HG02678 (cell line): ENCODE measurements around the gene BAG5.

Experiments used
- ATAC-seq: cut with Tn5 transposase; IDR thresholded peaks from one replicate; pipeline ENCODE4 v1.9.1; 2021; ENCODE audit warnings: mild to moderate bottlenecking, moderate library complexity; ENCODE audit not compliant: unreplicated experiment

BAG5 gene

DNA sequence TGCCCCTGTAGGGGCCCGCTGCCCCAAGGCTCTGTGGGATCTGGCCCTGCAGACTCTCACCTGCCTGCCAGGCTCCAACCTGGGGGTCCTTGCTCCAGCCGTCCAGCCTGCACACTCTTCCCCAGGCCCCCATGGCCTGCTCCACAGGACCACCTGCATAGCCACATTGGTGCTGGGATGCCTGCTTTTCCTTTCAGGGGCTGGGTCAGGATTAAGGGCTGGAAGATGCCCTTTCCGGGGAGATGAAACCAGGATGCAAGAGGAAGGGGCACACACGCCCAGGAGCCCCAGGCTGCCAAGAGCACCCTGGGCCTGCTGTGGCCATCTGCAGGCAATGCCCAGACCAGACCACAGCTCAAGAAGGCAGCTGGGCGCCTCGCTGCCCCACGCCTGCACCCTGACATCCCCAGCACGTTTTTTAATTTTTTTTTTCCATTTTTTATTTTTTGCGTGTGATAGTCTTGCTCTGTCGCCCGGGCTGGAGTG lies 15.0 kb downstream of the BAG5 start:
- no peak for ATAC-seq

DNA sequence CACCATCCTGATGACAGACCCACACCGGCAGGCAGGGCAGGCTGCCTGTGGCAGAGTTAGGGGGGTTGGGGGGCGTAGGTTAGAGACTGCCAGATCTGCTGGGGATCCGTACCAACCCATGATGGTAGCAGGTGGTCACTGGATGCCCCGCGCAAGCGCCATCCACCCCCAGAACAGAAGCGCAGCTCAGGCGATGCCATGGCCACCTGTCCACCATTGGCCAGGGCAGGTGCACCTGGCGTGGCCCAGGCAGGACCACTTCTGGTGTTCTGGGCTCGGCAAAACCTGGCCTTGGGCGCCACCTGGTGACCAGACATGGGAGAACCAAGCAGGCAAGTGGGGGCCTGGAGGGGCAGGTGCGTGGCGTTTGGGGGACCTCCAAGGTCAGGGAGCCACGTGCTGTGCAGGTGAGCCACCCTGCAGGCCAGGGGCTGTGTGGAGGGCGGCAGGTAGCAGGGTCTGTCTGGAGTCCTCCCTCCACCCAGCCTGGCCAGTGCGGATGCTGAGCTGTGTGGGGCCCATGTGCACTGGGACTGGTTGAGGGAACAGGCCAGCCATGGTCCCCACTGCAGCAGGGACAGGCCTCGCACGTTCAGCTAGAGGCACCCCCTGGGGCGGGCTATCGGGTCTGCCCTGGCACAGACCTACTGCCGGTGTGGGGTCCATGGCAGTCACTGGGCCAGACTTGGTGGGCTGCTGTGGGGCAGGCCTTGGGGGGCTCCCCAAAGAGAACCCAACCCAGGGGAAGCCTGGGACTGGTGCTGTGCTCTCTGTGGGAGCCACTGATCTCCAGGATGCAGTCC lies 15.6 kb downstream of the BAG5 start:
- ATAC-seq: no peak

DNA sequence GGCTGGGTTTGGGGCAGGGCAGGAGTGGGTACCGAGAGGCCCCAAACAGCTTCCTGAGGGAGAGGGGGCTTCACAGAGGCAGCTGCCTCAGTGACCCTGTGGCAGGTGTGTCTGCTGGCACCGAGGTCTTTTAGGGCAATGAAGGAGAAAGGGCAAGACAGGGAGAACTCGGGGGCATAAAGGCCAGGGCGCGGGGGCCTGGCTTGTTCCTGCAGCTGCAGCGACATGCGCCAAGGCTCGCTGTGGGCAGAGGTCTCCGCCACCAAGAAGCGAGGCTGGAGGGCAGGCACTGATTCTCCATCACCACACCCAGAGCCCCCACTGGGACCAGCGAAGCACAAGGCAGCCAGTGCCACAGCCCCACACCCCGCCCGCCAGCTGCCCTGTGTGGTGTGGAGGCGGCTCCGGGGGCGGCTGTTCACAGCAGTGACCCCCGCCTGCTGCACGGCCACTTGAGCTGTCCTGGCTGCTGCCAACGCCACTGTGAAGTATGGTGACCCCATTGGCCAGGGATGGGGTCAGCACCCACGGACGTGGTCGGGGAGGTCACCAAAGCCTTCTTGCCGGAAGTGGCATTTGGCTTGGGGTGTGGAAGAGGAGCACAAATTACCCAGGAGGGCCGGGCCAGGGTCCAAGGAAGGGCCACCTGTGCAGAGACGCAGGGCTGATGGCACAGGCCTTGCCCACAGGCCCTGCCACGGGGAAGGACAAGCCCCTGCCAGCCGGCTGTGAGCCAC lies 16.4 kb downstream of the BAG5 start:
- ATAC-seq: no peak

- ATAC-seq: no peak
Observed at GRCh38 chr14:103545219-103545914, 17.1 kb downstream of the BAG5 start.

DNA sequence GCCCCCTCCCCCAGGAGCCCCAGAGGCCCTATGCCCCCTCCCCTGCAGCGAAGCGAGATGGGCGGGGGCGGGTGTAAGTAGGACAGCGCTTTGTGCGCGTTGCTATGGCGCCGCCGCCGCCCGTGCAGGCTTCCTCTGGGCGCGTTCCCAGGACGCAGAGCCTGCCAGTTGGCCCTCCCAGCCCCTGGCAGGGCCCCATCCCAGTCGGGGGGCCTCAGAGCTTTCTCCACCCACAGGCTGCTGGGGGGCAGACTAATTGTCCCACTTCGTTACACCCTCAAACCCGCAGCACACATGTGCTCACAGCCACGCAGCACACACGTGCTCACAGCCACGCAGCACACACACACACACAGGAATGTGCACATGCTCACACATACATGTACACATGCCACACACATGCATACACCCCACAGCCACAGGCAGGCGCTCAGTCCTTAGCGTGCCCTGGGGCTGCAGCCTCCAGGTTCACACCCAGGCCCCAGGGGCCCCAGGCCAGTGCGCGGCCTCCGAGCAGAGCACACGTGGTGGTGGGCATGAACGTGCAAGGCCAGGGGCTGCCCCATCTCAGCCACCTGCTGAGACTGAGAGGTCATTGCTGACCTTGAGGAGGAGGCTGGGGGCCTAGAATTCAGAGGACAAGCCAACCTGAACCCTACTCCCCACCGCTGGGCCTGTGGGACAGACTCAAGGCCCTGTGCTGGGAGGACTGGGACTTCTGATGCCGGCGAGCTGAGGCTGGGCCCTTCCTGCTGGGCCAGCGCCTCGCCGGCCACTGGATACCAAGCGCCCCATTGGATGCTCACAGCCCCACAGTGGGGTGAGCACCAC lies 17.9 kb downstream of the BAG5 start:
- no peak for ATAC-seq

DNA sequence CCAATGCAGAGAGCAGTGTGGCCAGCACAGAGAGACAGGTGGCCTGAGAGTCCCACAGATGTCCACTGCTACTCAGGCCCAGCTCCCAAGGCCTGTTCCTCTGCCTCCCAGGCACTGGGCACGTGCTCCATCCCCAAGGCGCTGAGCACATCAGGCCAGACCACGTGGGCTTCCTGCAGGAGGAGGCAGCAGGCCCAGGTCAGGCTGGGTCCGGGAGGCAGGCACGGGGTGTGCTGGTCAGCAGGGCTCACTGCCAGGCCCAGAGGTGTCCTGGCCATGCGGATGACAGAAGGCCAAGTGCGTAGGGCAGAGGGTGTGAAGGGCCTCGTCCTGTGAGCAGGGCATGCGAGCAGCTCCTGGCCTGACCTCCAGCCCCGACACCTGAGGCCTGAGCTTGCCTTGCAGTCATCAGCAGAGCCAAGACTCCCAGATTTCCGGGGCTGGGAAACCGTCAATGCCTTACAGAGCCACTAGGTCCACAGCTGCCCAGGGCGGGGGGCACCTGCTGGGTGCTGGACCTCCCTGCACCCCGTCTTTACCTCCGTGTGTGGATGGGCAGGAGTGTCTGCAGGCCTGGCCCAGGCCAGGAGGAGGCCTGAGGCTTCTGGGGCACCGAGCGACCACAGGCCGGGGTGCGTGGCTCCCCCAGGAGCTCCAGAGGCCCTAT lies 18.6 kb downstream of the BAG5 start:
- ATAC-seq: no peak

- no peak for ATAC-seq
Observed at GRCh38 chr14:103543140-103543539, 19.3 kb downstream of the BAG5 start.

GRCh38 chr14:103542605-103543088 lies 19.8 kb downstream of the BAG5 start:
- ATAC-seq: no peak

DNA sequence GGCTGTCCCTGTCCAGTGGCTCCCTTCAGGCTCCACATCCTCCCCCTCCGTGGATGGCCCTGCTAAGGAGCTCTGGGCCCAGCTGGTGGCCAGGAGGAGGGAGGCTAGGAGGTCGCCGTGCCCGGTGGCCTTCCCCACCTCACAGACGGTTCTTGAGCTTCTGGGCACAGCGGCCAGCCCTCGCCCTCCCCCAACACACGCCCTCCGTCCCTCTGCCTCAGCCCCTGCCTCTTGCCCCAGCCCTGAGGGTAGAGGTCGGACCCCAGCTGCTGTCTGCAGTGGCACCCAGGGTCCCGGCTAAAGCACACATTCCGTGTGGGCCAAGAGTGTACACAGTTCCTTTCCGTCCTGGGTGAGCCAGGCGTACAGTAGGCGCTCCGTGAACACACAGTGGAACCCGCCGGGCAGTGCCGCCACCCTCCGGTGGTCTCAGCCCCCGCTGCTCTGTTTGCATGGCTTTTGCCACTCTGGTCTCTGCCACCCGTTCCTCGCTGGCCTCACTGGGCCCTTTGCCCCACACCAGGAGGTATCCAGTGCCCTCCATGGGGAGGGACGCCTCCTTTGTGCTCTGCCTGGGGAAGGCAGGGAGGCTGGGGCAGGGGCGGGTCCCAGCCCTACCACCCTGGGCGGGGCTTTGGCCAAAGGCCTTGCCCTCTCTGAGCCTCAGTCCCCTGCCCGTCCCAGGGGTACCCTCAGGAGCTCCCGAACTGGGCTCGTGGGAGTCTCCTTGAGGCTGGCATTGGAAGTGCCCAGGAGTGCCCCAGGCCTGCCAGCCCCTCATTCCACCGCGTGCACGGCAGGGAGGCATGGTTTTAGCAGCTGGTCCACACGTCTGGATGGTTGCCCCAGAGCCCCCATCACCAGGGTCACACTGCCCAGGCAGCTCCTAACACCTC lies 20.5 kb downstream of the BAG5 start:
- ATAC-seq: no peak

- no peak for ATAC-seq
Observed at GRCh38 chr14:103540821-103541708, 21.4 kb downstream of the BAG5 start.

- ATAC-seq: no peak
Observed at GRCh38 chr14:103539056-103539825, 23.2 kb downstream of the BAG5 start.

- ATAC-seq: no peak
Observed at GRCh38 chr14:103538291-103539055, 24.0 kb downstream of the BAG5 start.

DNA sequence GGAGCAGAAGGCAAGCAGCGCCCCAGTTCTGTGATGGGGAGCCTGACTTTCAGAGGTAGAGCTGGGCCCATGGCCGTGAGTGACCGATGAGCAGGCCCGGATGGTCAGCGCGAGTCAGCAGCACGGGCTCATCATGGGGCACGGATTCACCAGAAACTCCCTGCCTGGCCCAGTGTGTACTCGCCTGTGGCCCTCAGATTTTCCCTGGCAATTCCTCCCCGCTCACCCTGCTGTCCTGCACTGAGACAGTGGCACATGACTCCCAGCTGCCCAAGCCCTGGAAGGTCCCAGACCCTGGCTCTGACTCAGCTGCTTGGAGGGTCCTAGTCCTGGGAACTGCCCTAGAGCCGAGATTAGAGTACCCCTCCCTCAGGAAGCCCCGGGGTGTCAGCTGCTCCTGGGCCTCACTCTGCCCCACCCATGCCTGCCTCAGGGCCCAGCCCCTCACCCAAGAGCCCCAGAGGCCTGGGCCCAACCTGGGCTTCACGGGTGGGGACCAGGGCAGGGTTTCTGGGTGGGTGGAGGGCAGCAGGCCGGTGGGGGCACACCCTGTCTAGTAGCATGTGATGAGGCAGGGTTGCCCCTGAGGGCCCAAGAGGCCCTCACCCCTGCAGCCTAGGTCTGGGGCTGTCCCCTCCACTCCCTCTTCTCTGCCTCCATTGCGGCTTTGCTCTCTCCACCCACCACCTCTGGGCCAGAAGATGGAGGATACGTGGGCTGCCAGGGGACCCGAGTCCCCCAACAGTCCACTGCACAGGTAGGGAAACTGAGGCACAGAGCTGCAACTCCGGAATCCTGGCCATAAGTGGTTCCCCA lies 25.1 kb downstream of the BAG5 start:
- no peak for ATAC-seq

GRCh38 chr14:103536693-103537092 lies 25.8 kb downstream of the BAG5 start:
- ATAC-seq: no peak

GRCh38 chr14:103535891-103536565 lies 26.4 kb downstream of the BAG5 start:
- no peak for ATAC-seq
